WTC11 (cell line): ENCODE data around the gene CRACDL. TPM values are rescaled to one million over a fixed set of nuclear protein-coding genes. Genes with fewer than 3 reads are reported as not detected.

Experiments used
- ATAC-seq: fragments of 200-7000 bp; cut with Tn5 transposase; 2 replicates; pipeline ENCODE4 v1.10.0; 2021; ENCODE audit warnings: mild to moderate bottlenecking, moderate library complexity
- CTCF ChIA-PET: fragments of 300-600 bp; sonication (Branson Sonifier 250); formaldehyde crosslinking; loops from one replicate; lab custom pipeline; 2021; ENCODE audit warnings: antibody characterized with exemption; lab: Charles Lee
- POLR2A ChIA-PET: fragments of 350-600 bp; sonication (Branson Sonifier 250); formaldehyde crosslinking; loops from one replicate; lab custom pipeline; 2021; ENCODE audit warnings: antibody characterized with exemption; lab: Charles Lee
- DNase-seq: peaks from one replicate; pipeline ENCODE4 v3.0.0; 2021; ENCODE audit warnings: low spot score
- H3K27ac Mint-ChIP-seq: 2 replicates; pipeline ENCODE4 v1.8.0; 2021; ENCODE audit warnings: mixed read lengths
- H3K27me3 Mint-ChIP-seq: 2 replicates; pipeline ENCODE4 v1.8.0; 2021; ENCODE audit warnings: low read depth, mild to moderate bottlenecking, moderate library complexity, mixed read lengths
- H3K36me3 Mint-ChIP-seq: 2 replicates; pipeline ENCODE4 v1.8.0; 2021; ENCODE audit warnings: mixed read lengths
- H3K4me1 Mint-ChIP-seq: 2 replicates; pipeline ENCODE4 v1.8.0; 2022; ENCODE audit warnings: mixed read lengths
- H3K4me3 Mint-ChIP-seq: 2 replicates; pipeline ENCODE4 v1.8.0; 2021; ENCODE audit warnings: mild to moderate bottlenecking, moderate library complexity, mixed read lengths
- H3K9me3 Mint-ChIP-seq: 2 replicates; pipeline ENCODE4 v1.8.0; 2021; ENCODE audit warnings: mixed read lengths
- ATF2 ChIP-seq: sonication (generic); formaldehyde crosslinking; IDR thresholded peaks from 2 replicates; pipeline ENCODE4 v1.8.1; 2022; ENCODE audit warnings: low read depth, missing genetic modification reagents, borderline replicate concordance
- ATF6 ChIP-seq: sonication (generic); formaldehyde crosslinking; IDR thresholded peaks from 2 replicates; pipeline ENCODE4 v1.8.1; 2023; ENCODE audit warnings: mild to moderate bottlenecking, missing genetic modification reagents
- E2F5 ChIP-seq: sonication (generic); formaldehyde crosslinking; IDR thresholded peaks from 2 replicates; pipeline ENCODE4 v1.8.1; 2022; ENCODE audit warnings: mild to moderate bottlenecking, moderate library complexity, missing genetic modification reagents
- EMX1 ChIP-seq: fragments of 250-450 bp; sonication (Bioruptor Pico); IDR thresholded peaks from 2 replicates; pipeline ENCODE4 v1.8.0; 2021; ENCODE audit warnings: mild to moderate bottlenecking
- ESRRA ChIP-seq: sonication (generic); formaldehyde crosslinking; IDR thresholded peaks from 2 replicates; pipeline ENCODE4 v1.8.1; 2022; ENCODE audit warnings: mild to moderate bottlenecking, missing genetic modification reagents, borderline replicate concordance
- FOXJ3 ChIP-seq: sonication (generic); formaldehyde crosslinking; IDR thresholded peaks from 2 replicates; pipeline ENCODE4 v1.9.0; 2021; ENCODE audit warnings: missing genetic modification reagents, mild to moderate bottlenecking, borderline replicate concordance
- GTF2I ChIP-seq: fragments of 250-450 bp; sonication (Bioruptor Pico); conservative IDR thresholded peaks from 2 replicates; pipeline ENCODE4 v1.4.0; 2021; ENCODE audit warnings: mild to moderate bottlenecking
- JAZF1 ChIP-seq: fragments of 250-450 bp; sonication (Bioruptor Pico); IDR thresholded peaks from 2 replicates; pipeline ENCODE4 v1.9.0; 2021; ENCODE audit warnings: moderate library complexity, mild to moderate bottlenecking, inconsistent platforms
- MYBL2 ChIP-seq: sonication (generic); formaldehyde crosslinking; IDR thresholded peaks from 2 replicates; pipeline ENCODE4 v1.8.1; 2023; ENCODE audit warnings: mild to moderate bottlenecking, moderate library complexity, missing genetic modification reagents
- NR1H2 ChIP-seq: sonication (generic); formaldehyde crosslinking; IDR thresholded peaks from 2 replicates; pipeline ENCODE4 v1.9.0; 2021; ENCODE audit warnings: mild to moderate bottlenecking, moderate library complexity, missing genetic modification reagents
- NR3C1 ChIP-seq: sonication (generic); formaldehyde crosslinking; conservative IDR thresholded peaks from 2 replicates; pipeline ENCODE4 v1.8.1; 2023; ENCODE audit warnings: low read depth, mild to moderate bottlenecking, missing genetic modification reagents
- PREB ChIP-seq: sonication (generic); formaldehyde crosslinking; IDR thresholded peaks from 2 replicates; pipeline ENCODE4 v1.8.1; 2022; ENCODE audit warnings: mild to moderate bottlenecking, missing genetic modification reagents, moderate library complexity, borderline replicate concordance
- RELA ChIP-seq: sonication (generic); formaldehyde crosslinking; IDR thresholded peaks from 2 replicates; pipeline ENCODE4 v1.8.1; 2022; ENCODE audit warnings: missing genetic modification reagents, mild to moderate bottlenecking, borderline replicate concordance
- SMAD4 ChIP-seq: sonication (generic); formaldehyde crosslinking; IDR thresholded peaks from 2 replicates; pipeline ENCODE4 v1.8.0; 2022; ENCODE audit warnings: mild to moderate bottlenecking, missing genetic modification reagents
- TEAD4 ChIP-seq: sonication (generic); formaldehyde crosslinking; IDR thresholded peaks from 2 replicates; pipeline ENCODE4 v1.8.0; 2022; ENCODE audit warnings: mild to moderate bottlenecking, missing genetic modification reagents
- USF2 ChIP-seq: sonication (generic); formaldehyde crosslinking; IDR thresholded peaks from 2 replicates; pipeline ENCODE4 v1.8.1; 2023; ENCODE audit warnings: mild to moderate bottlenecking, missing genetic modification reagents, moderate library complexity
- ZMAT4 ChIP-seq: fragments of 250-450 bp; sonication (Bioruptor Pico); IDR thresholded peaks from 2 replicates; pipeline ENCODE4 v1.9.0; 2021; ENCODE audit warnings: mild to moderate bottlenecking
- ZNF281 ChIP-seq: sonication (generic); formaldehyde crosslinking; IDR thresholded peaks from 2 replicates; pipeline ENCODE4 v1.8.0; 2023; ENCODE audit warnings: mild to moderate bottlenecking, missing genetic modification reagents
- ZNF396 ChIP-seq: fragments of 250-450 bp; sonication (Bioruptor Pico); IDR thresholded peaks from 2 replicates; pipeline ENCODE4 v1.8.0; 2021; ENCODE audit warnings: mild to moderate bottlenecking, moderate library complexity, borderline replicate concordance
- ZNF416 ChIP-seq: fragments of 250-450 bp; sonication (Bioruptor Pico); IDR thresholded peaks from 2 replicates; pipeline ENCODE4 v1.9.0; 2021; ENCODE audit warnings: mild to moderate bottlenecking, inconsistent platforms
- total RNA-seq: library from RNA; stranded (reverse); gene quantifications from 3 replicates; pipeline ENCODE4 v1.2.3, GENCODE V29; 2021

CRACDL gene
- total RNA-seq, 1 experiment from 2014 or later: 0.72 TPM

- Mint-ChIP-seq H3K4me3 (no peak overlapping the region), H3K4me1 (peaks cover 12% of the 10 kb centered on the region), H3K27ac (no peak overlapping the region), H3K9me3 (peaks cover 11% of the 10 kb centered on the region), H3K27me3 (peaks cover 2% of the 10 kb centered on the region), H3K36me3 (no peaks in the 10 kb centered on the region)
- ATAC-seq: no peak
- ChIA-PET CTCF (no interaction called here), POLR2A (no interaction called here)
- no peak for TF ChIP-seq USF2 (CRISPR knock-in tag)
- no peak for TF ChIP-seq ZNF281
- TF ChIP-seq FOXJ3: no peak
- no peak for TF ChIP-seq TEAD4 (CRISPR knock-in tag)
- TF ChIP-seq RELA: no peak
- TF ChIP-seq ESRRA (CRISPR knock-in tag): no peak
- TF ChIP-seq SMAD4 (CRISPR knock-in tag): no peak
- no peak for TF ChIP-seq ZMAT4
- DNase-seq: no peak
These were observed 187.0 kb downstream of the CRACDL start for GRCh38 chr2:98749066-98749450.

GRCh38 chr2:98748292-98749065, 187.5 kb downstream of the CRACDL start:
- POLR2A ChIA-PET: no interaction called here
- ATAC-seq: no peak
- Mint-ChIP-seq H3K27ac (no peak overlapping the region), H3K27me3 (peaks cover 2% of the 10 kb centered on the region), H3K9me3 (peaks cover 11% of the 10 kb centered on the region), H3K36me3 (no peaks in the 10 kb centered on the region), H3K4me3 (no peak overlapping the region)
- CTCF ChIA-PET: interaction anchor here (1.3 kb wide), 1 partner anchor 99 kb away, joined by 5 read pairs; no protein-coding TSS in a partner anchor
- no peak for DNase-seq
- TF ChIP-seq ATF2 (no peak), ZNF396 (CRISPR knock-in tag) (no peak), PREB (no peak)
- TF ChIP-seq, all 79 proteins: peak for 0
- H3K4me1 Mint-ChIP-seq: peaks cover 12% of the 10 kb centered on the region

- Mint-ChIP-seq H3K27me3 (peaks cover 2% of the 10 kb centered on the region), H3K4me3 (no peak overlapping the region), H3K27ac (no peak overlapping the region; the same call in 1 of the 2 replicates), H3K9me3 (peaks cover 8% of the 10 kb centered on the region), H3K36me3 (no peaks in the 10 kb centered on the region), H3K4me1 (peaks cover 12% of the 10 kb centered on the region)
- DNase-seq (no peak), ATAC-seq (peak; percentile 26; the same call in 1 of the 2 replicates)
- ChIA-PET CTCF (interaction anchor here (1.3 kb wide), 1 partner anchor 99 kb away, joined by 5 read pairs; no protein-coding TSS in a partner anchor), POLR2A (no interaction called here)
- TF ChIP-seq GTF2I (CRISPR knock-in tag): no peak
- TF ChIP-seq ATF2: no peak
- TF ChIP-seq NR1H2 (CRISPR knock-in tag): no peak
- no peak for TF ChIP-seq ZNF416
- no peak for TF ChIP-seq ATF6 (CRISPR knock-in tag)
- no peak for TF ChIP-seq FOXJ3
- TF ChIP-seq NR3C1: no peak
- no peak for TF ChIP-seq MYBL2 (CRISPR knock-in tag)
- TF ChIP-seq EMX1 (CRISPR knock-in tag): no peak
- no peak for TF ChIP-seq E2F5
- no peak for TF ChIP-seq JAZF1 (CRISPR knock-in tag)
These were observed 188.1 kb downstream of the CRACDL start for GRCh38 chr2:98747888-98748287.
